Measurements from ENCODE around the gene CARD19.
"Not testable (repeated sequence)": the region's sequence is repeated elsewhere in the genome, so short reads cannot be mapped to it uniquely, and the experiment has no call there.

CARD19 gene

GRCh38 chr9:93134015-93134739, 38.2 kb downstream of the CARD19 start, which contains the start of gene NINJ1:
Gene NINJ1, minus strand, starts transcription at chr9:93134251. Its CDS starts 34 bp downstream, at chr9:93134217.
- DNase-seq = peak in 11 of 14 donors; percentile 55 to 83 (median 68)

GRCh38 chr9:93134740-93135444, 38.9 kb downstream of the CARD19 start:
- DNase-seq = no peak

- peak in 3 of 14 donors; percentile 30 to 82 (median 41) for DNase-seq
These were observed 40.0 kb downstream of the CARD19 start for GRCh38 chr9:93136011-93136440.

- DNase-seq = no peak
These were observed 41.3 kb downstream of the CARD19 start for GRCh38 chr9:93137362-93137761.

- DNase-seq = peak in 1 of 14 donors; percentile 36
These were observed 42.3 kb downstream of the CARD19 start for GRCh38 chr9:93138171-93138764.

GRCh38 chr9:93139365-93140182, 43.6 kb downstream of the CARD19 start:
- DNase-seq = no peak

GRCh38 chr9:93141771-93142483, 45.9 kb downstream of the CARD19 start:
- DNase-seq = no peak

GRCh38 chr9:93143830-93144530, 48.0 kb downstream of the CARD19 start:
- peak in 13 of 14 donors; percentile 32 to 92 (median 83) for DNase-seq

- DNase-seq = not testable (repeated sequence)
These were observed 50.7 kb downstream of the CARD19 start for GRCh38 chr9:93146696-93147095.

- DNase-seq = peak in 1 of 14 donors; percentile 73
These were observed 51.6 kb downstream of the CARD19 start for GRCh38 chr9:93147632-93148031.

GRCh38 chr9:93148721-93149120, 52.7 kb downstream of the CARD19 start:
- no peak for DNase-seq

- no peak for DNase-seq
These were observed 53.3 kb downstream of the CARD19 start for GRCh38 chr9:93149361-93149760.

- DNase-seq = no peak
These were observed 55.2 kb downstream of the CARD19 start for GRCh38 chr9:93151097-93151784.

GRCh38 chr9:93154293-93154903, 58.4 kb downstream of the CARD19 start:
- DNase-seq = no peak

- DNase-seq = peak in 11 of 14 donors; percentile 26 to 96 (median 61)
These were observed 59.9 kb downstream of the CARD19 start for GRCh38 chr9:93155716-93156474.

- no peak for DNase-seq
These were observed 60.5 kb downstream of the CARD19 start for GRCh38 chr9:93156475-93157008.

- DNase-seq = peak; percentile 4 to 84 (median 62)
These were observed 63.8 kb downstream of the CARD19 start for GRCh38 chr9:93159601-93160471.
